NK-92 treated with Interleukin-12 subunit alpha and Interleukin-12 subunit beta, amount 100 ng/mL, for 24 hours (cell line): ENCODE data around the gene PLCXD3.
"Not testable (repeated sequence)": the region's sequence is repeated elsewhere in the genome, so short reads cannot be mapped to it uniquely, and the experiment has no call there.

Source experiments
- DNase-seq: peaks from one replicate; lab custom pipeline; 2025; lab: John Stamatoyannopoulos, UW

PLCXD3 gene

GRCh38 chr5:41510176-41510831, at the start of gene PLCXD3:
Gene PLCXD3, minus strand, starts transcription at chr5:41510601. Its CDS starts 75 bp downstream, at chr5:41510526.
- no peak for DNase-seq

- no peak for DNase-seq
These were observed 48.8 kb upstream of the PLCXD3 start for GRCh38 chr5:41559184-41559583.

- no peak for DNase-seq
These were observed 47.9 kb upstream of the PLCXD3 start for GRCh38 chr5:41558295-41558694.

- DNase-seq, result no peak
These were observed 37.6 kb upstream of the PLCXD3 start for GRCh38 chr5:41547991-41548390.

GRCh38 chr5:41542183-41542582, 31.8 kb upstream of the PLCXD3 start:
- no peak for DNase-seq

- no peak for DNase-seq
These were observed 29.1 kb upstream of the PLCXD3 start for GRCh38 chr5:41539454-41539853.

GRCh38 chr5:41537581-41537980, 27.2 kb upstream of the PLCXD3 start:
- no peak for DNase-seq

GRCh38 chr5:41532485-41532884, 22.1 kb upstream of the PLCXD3 start:
- no peak for DNase-seq

- no peak for DNase-seq
These were observed 16.9 kb upstream of the PLCXD3 start for GRCh38 chr5:41527201-41527779.

- no peak for DNase-seq
These were observed 16.3 kb upstream of the PLCXD3 start for GRCh38 chr5:41526699-41527098.

GRCh38 chr5:41524174-41524573, 13.8 kb upstream of the PLCXD3 start:
- DNase-seq, result no peak

GRCh38 chr5:41522193-41522786, 11.9 kb upstream of the PLCXD3 start:
- DNase-seq, result no peak

- DNase-seq, result no peak
These were observed 9.4 kb upstream of the PLCXD3 start for GRCh38 chr5:41519801-41520200.

GRCh38 chr5:41517909-41518308, 7.5 kb upstream of the PLCXD3 start:
- no peak for DNase-seq

- no peak for DNase-seq
These were observed 840 bp upstream of the PLCXD3 start for GRCh38 chr5:41511241-41511640.

- no peak for DNase-seq
These were observed 814 bp downstream of the PLCXD3 start for GRCh38 chr5:41509399-41510175.

GRCh38 chr5:41508696-41509398, 1.6 kb downstream of the PLCXD3 start:
- DNase-seq, result no peak

- no peak for DNase-seq
These were observed 2.2 kb downstream of the PLCXD3 start for GRCh38 chr5:41508186-41508585.

- no peak for DNase-seq
These were observed 2.9 kb downstream of the PLCXD3 start for GRCh38 chr5:41507501-41507900.

- no peak for DNase-seq
These were observed 6.5 kb downstream of the PLCXD3 start for GRCh38 chr5:41503860-41504259.

- DNase-seq, result no peak
These were observed 7.1 kb downstream of the PLCXD3 start for GRCh38 chr5:41503310-41503709.

- not testable (repeated sequence) for DNase-seq
These were observed 16.8 kb downstream of the PLCXD3 start for GRCh38 chr5:41493490-41494126.
